ENCODE data around the gene ASTN2. TPM values are rescaled to one million over a fixed set of nuclear protein-coding genes. Genes with fewer than 3 reads are reported as not detected.

The ASTN2 gene
- total and polyA plus RNA-seq, 2 experiments from 2014 or later, result 7.0 to 24.6 TPM

- Mint-ChIP-seq H3K4me1 (no peaks in the 10 kb centered on the region), H3K9me3 (no peaks in the 10 kb centered on the region), H3K36me3 (ENCODE audit: low read depth) (no peaks in the 10 kb centered on the region), H3K27me3 (ENCODE audit: insufficient read depth, low read depth, poor library complexity) (peaks cover 4% of the 10 kb centered on the region), H3K4me3 (no peak overlapping the region), H3K27ac (no peak overlapping the region)
- H3K79me2 ChIP-seq (replicated peaks; ENCODE audit: insufficient read depth), result no peaks in the 10 kb centered on the region
- H2AFZ ChIP-seq, result no peak overlapping the region
- DNase-seq (ENCODE audit: low spot score), result no peak
- no peaks in the 10 kb centered on the region for H3F3A ChIP-seq (replicated peaks; ENCODE audit: low read depth)
- TF ChIP-seq NANOG (IDR thresholded peaks at IDR 0.05; ENCODE audit: borderline replicate concordance), result no peak
- no peak for TF ChIP-seq ZNF331 (CRISPR knock-in tag; IDR thresholded peaks at IDR 0.05; ENCODE audit: low read depth)
- TF ChIP-seq EZH2phosphoT487 (IDR thresholded peaks at IDR 0.05; ENCODE audit: unreplicated experiment), result no peak
- no peak for TF ChIP-seq ZNF114 (CRISPR knock-in tag; IDR thresholded peaks at IDR 0.05)
- no peak for TF ChIP-seq STAT1 (IDR thresholded peaks at IDR 0.05; ENCODE audit: unreplicated experiment)
- TF ChIP-seq CTCF (conservative IDR thresholded peaks at IDR 0.05; ENCODE audit: low read depth in 2 of 2), result no peak
- TF ChIP-seq POLR2AphosphoS5 (IDR thresholded peaks at IDR 0.05; ENCODE audit: low read depth), result no peak
- TF ChIP-seq EZH2 (IDR thresholded peaks at IDR 0.05; ENCODE audit: low read depth, unreplicated experiment), result no peak
- TF ChIP-seq ZNF462 (CRISPR knock-in tag; IDR thresholded peaks at IDR 0.05), result no peak
- no peak for TF ChIP-seq CREB1 (CRISPR knock-in tag; IDR thresholded peaks at IDR 0.05; ENCODE audit: low read depth)
- no peak for TF ChIP-seq JUNB (IDR thresholded peaks at IDR 0.05; ENCODE audit: unreplicated experiment)
- TF ChIP-seq, protein P1, sequence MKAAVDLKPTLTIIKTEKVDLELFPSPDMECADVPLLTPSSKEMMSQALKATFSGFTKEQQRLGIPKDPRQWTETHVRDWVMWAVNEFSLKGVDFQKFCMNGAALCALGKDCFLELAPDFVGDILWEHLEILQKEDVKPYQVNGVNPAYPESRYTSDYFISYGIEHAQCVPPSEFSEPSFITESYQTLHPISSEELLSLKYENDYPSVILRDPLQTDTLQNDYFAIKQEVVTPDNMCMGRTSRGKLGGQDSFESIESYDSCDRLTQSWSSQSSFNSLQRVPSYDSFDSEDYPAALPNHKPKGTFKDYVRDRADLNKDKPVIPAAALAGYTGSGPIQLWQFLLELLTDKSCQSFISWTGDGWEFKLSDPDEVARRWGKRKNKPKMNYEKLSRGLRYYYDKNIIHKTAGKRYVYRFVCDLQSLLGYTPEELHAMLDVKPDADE (IDR thresholded peaks at IDR 0.05), result no peak
- no peak for TF ChIP-seq REST (IDR thresholded peaks at IDR 0.05; ENCODE audit: unreplicated experiment)
- H3K4me3 ChIP-seq, result no peak overlapping the region
- no peaks in the 10 kb centered on the region for H4K20me1 ChIP-seq (replicated peaks; ENCODE audit: insufficient read depth)
- no peaks in the 10 kb centered on the region for H3K36me3 ChIP-seq (ENCODE audit: insufficient read depth)
- no peak overlapping the region for H3K27ac ChIP-seq (ENCODE audit: low read depth)
- H3K4me1 ChIP-seq (ENCODE audit: insufficient read depth), result no peaks in the 10 kb centered on the region
- H3K27me3 ChIP-seq (ENCODE audit: insufficient read depth), result no peaks in the 10 kb centered on the region
- no peak overlapping the region for H3K4me2 ChIP-seq
- ATAC-seq, result no peak
- H3K9me2 ChIP-seq (ENCODE audit: insufficient read depth), result 0 out of 2 replicates have a peak, but pooled peaks cover 12% of the 10 kb centered on the region
These were observed 269.8 kb downstream of the ASTN2 start for GRCh38 chr9:117145081-117145480.

Measured in GM23338 (cell line).